Immature natural killer cell (primary cell): ENCODE measurements around the gene GNB1. TPM values are rescaled to one million over a fixed set of nuclear protein-coding genes. Genes with fewer than 3 reads are reported as not detected.

Experiments used
- DNase-seq, 3 donors: peaks; one replicate each; pipeline ENCODE4 v3.0.0; 2022; ENCODE audit warnings: mixed read lengths in 1 of 3
- H3K27ac Mint-ChIP-seq, 6 donors: one replicate each; pipeline ENCODE4 v1.8.0; 2020; ENCODE audit warnings: mixed read lengths in 6 of 6, mild to moderate bottlenecking in 5 of 6, inconsistent platforms in 4 of 6, moderate library complexity in 3 of 6
- H3K27me3 Mint-ChIP-seq, 3 donors: one replicate each; pipeline ENCODE4 v1.8.0; 2020 to 2021; ENCODE audit warnings: low read depth in 3 of 3, mild to moderate bottlenecking in 3 of 3, mixed read lengths in 3 of 3, moderate library complexity in 3 of 3, inconsistent platforms in 1 of 3
- H3K36me3 Mint-ChIP-seq, 3 donors: one replicate each; pipeline ENCODE4 v1.8.0; 2020; ENCODE audit warnings: mixed read lengths in 3 of 3, inconsistent platforms in 2 of 3, mild to moderate bottlenecking in 2 of 3
- H3K4me1 Mint-ChIP-seq, 2 donors: one replicate each; pipeline ENCODE4 v1.8.0; 2020; ENCODE audit warnings: inconsistent platforms in 2 of 2, mild to moderate bottlenecking in 2 of 2, mixed read lengths in 2 of 2, moderate library complexity in 1 of 2
- H3K4me3 Mint-ChIP-seq, 5 donors: one replicate each; pipeline ENCODE4 v1.8.0; 2020; ENCODE audit warnings: mild to moderate bottlenecking in 5 of 5, mixed read lengths in 5 of 5, inconsistent platforms in 3 of 5, moderate library complexity in 3 of 5
- H3K9me3 Mint-ChIP-seq, 6 donors: one replicate each; pipeline ENCODE4 v1.8.0; 2020; ENCODE audit warnings: mild to moderate bottlenecking in 6 of 6, mixed read lengths in 6 of 6, inconsistent platforms in 4 of 6, moderate library complexity in 3 of 6
- polyA plus RNA-seq, 3 donors: library from polyadenylated mRNA; unstranded; fragments of 300-500 nt; fragmentation: Illumina TruSeq; gene quantifications; one replicate each; pipeline ENCODE4 v1.2.3, GENCODE V29; 2021

The GNB1 gene
- polyA plus RNA-seq, 3 donors from 2014 or later = 53.4 to 111 (median 98.7) TPM

- H3K36me3 Mint-ChIP-seq = no peaks in the 10 kb centered on the region
- peak overlapping the region; percentile 62 to 91 (median 75) for H3K4me3 Mint-ChIP-seq
- DNase-seq = no peak
- H3K27ac Mint-ChIP-seq = peak overlapping the region; percentile 84 to 97 (median 88)
- peaks cover 67 to 75% of the 10 kb centered on the region in 2 donors for H3K4me1 Mint-ChIP-seq
- H3K9me3 Mint-ChIP-seq = no peaks in the 10 kb centered on the region
- peaks cover 0 to 11% (median 2%) of the 10 kb centered on the region in 3 donors for H3K27me3 Mint-ChIP-seq
Observed at GRCh38 chr1:1841575-1841995, 49.3 kb downstream of the GNB1 start.

- Mint-ChIP-seq H3K27ac (peak overlapping the region in 5 of 6 donors; percentile 30 to 74 (median 59)), H3K27me3 (peaks cover 0 to 8% (median 2%) of the 10 kb centered on the region in 3 donors), H3K4me3 (peak overlapping the region in 3 of 5 donors; percentile 18 to 30 (median 21)), H3K4me1 (peaks cover 55 to 65% of the 10 kb centered on the region in 2 donors), H3K36me3 (peaks cover 0 to 4% (median 3%) of the 10 kb centered on the region in 3 donors), H3K9me3 (no peaks in the 10 kb centered on the region)
- DNase-seq = no peak
Observed at GRCh38 chr1:1839311-1839965, 51.4 kb downstream of the GNB1 start.

- DNase-seq = no peak
- peaks cover 52 to 62% of the 10 kb centered on the region in 2 donors for H3K4me1 Mint-ChIP-seq
- peaks cover 0 to 4% (median 2%) of the 10 kb centered on the region in 3 donors for H3K27me3 Mint-ChIP-seq
- H3K9me3 Mint-ChIP-seq = no peaks in the 10 kb centered on the region
- H3K27ac Mint-ChIP-seq = no peak overlapping the region
- H3K4me3 Mint-ChIP-seq = no peak overlapping the region
- peaks cover 0 to 4% (median 3%) of the 10 kb centered on the region in 3 donors for H3K36me3 Mint-ChIP-seq
Observed at GRCh38 chr1:1836119-1836518, 54.8 kb downstream of the GNB1 start.

GRCh38 chr1:1835546-1835945 lies 55.3 kb downstream of the GNB1 start:
- peaks cover 46 to 58% of the 10 kb centered on the region in 2 donors for H3K4me1 Mint-ChIP-seq
- peaks cover 0 to 4% (median 4%) of the 10 kb centered on the region in 3 donors for H3K27me3 Mint-ChIP-seq
- H3K4me3 Mint-ChIP-seq = no peak overlapping the region
- H3K9me3 Mint-ChIP-seq = no peaks in the 10 kb centered on the region
- peaks cover 0 to 4% (median 3%) of the 10 kb centered on the region in 3 donors for H3K36me3 Mint-ChIP-seq
- DNase-seq = no peak
- peak overlapping the region in 5 of 6 donors; percentile 15 to 70 (median 34) for H3K27ac Mint-ChIP-seq

GRCh38 chr1:1833916-1834325 lies 57.0 kb downstream of the GNB1 start:
- H3K36me3 Mint-ChIP-seq = peaks cover 0 to 8% (median 3%) of the 10 kb centered on the region in 3 donors
- DNase-seq = no peak
- no peak overlapping the region for H3K4me3 Mint-ChIP-seq

GRCh38 chr1:1833456-1833855 lies 57.4 kb downstream of the GNB1 start:
- Mint-ChIP-seq H3K4me3 (no peak overlapping the region), H3K27ac (peak overlapping the region in 4 of 6 donors; percentile 42 to 71 (median 45)), H3K36me3 (peaks cover 0 to 8% (median 3%) of the 10 kb centered on the region in 3 donors), H3K9me3 (no peaks in the 10 kb centered on the region), H3K4me1 (peaks cover 35 to 51% of the 10 kb centered on the region in 2 donors), H3K27me3 (peaks cover 0 to 2% (median 2%) of the 10 kb centered on the region in 3 donors)
- no peak for DNase-seq

More at GRCh38 chr1:1833916-1834325, 57.0 kb downstream of the GNB1 start:
- Mint-ChIP-seq H3K27ac (peak overlapping the region in 5 of 6 donors; percentile 42 to 71 (median 47)), H3K9me3 (no peaks in the 10 kb centered on the region), H3K4me1 (peaks cover 39 to 51% of the 10 kb centered on the region in 2 donors), H3K27me3 (peaks cover 0 to 4% (median 2%) of the 10 kb centered on the region in 3 donors)

- peaks cover 0 to 2% (median 2%) of the 10 kb centered on the region in 3 donors for H3K27me3 Mint-ChIP-seq
Observed at GRCh38 chr1:1832820-1833219, 58.1 kb downstream of the GNB1 start.

GRCh38 chr1:1832166-1832565 lies 58.7 kb downstream of the GNB1 start:
- H3K27ac Mint-ChIP-seq = peak overlapping the region in 5 of 6 donors; percentile 42 to 85 (median 76)
- H3K36me3 Mint-ChIP-seq = peaks cover 0 to 8% (median 3%) of the 10 kb centered on the region in 3 donors
- H3K27me3 Mint-ChIP-seq = peaks cover 0 to 2% (median 2%) of the 10 kb centered on the region in 3 donors
- peaks cover 34 to 56% of the 10 kb centered on the region in 2 donors for H3K4me1 Mint-ChIP-seq
- DNase-seq = no peak
- no peaks in the 10 kb centered on the region for H3K9me3 Mint-ChIP-seq
- no peak overlapping the region for H3K4me3 Mint-ChIP-seq

More at GRCh38 chr1:1832820-1833219, 58.1 kb downstream of the GNB1 start:
- H3K36me3 Mint-ChIP-seq = peaks cover 0 to 8% (median 3%) of the 10 kb centered on the region in 3 donors
- no peak overlapping the region for H3K4me3 Mint-ChIP-seq
- peaks cover 35 to 50% of the 10 kb centered on the region in 2 donors for H3K4me1 Mint-ChIP-seq
- H3K9me3 Mint-ChIP-seq = no peaks in the 10 kb centered on the region
- peak overlapping the region in 3 of 6 donors; percentile 42 to 82 (median 76) for H3K27ac Mint-ChIP-seq
- no peak for DNase-seq

GRCh38 chr1:1827089-1827848 lies 63.6 kb downstream of the GNB1 start:
- H3K36me3 Mint-ChIP-seq = peaks cover 4 to 8% (median 5%) of the 10 kb centered on the region in 3 donors
- no peaks in the 10 kb centered on the region for H3K9me3 Mint-ChIP-seq
- DNase-seq = no peak
- peaks cover 20 to 52% of the 10 kb centered on the region in 2 donors for H3K4me1 Mint-ChIP-seq
- peaks cover 0 to 2% (median 2%) of the 10 kb centered on the region in 3 donors for H3K27me3 Mint-ChIP-seq
- peak overlapping the region in 2 of 6 donors; percentile 16 to 34 for H3K27ac Mint-ChIP-seq
- no peak overlapping the region for H3K4me3 Mint-ChIP-seq

- no peak overlapping the region for H3K4me3 Mint-ChIP-seq
- H3K9me3 Mint-ChIP-seq = no peaks in the 10 kb centered on the region
- H3K27ac Mint-ChIP-seq = peak overlapping the region in 5 of 6 donors; percentile 37 to 76 (median 53)
- H3K27me3 Mint-ChIP-seq = peaks cover 0 to 2% (median 0%) of the 10 kb centered on the region in 3 donors
- peaks cover 4 to 8% (median 5%) of the 10 kb centered on the region in 3 donors for H3K36me3 Mint-ChIP-seq
- DNase-seq = no peak
- H3K4me1 Mint-ChIP-seq = peaks cover 18 to 48% of the 10 kb centered on the region in 2 donors
Observed at GRCh38 chr1:1826356-1827088, 64.4 kb downstream of the GNB1 start.

- Mint-ChIP-seq H3K9me3 (no peaks in the 10 kb centered on the region), H3K27ac (peak overlapping the region in 5 of 6 donors; percentile 41 to 55 (median 45)), H3K4me1 (peaks cover 20 to 59% of the 10 kb centered on the region in 2 donors), H3K36me3 (peaks cover 4 to 8% (median 5%) of the 10 kb centered on the region in 3 donors), H3K27me3 (no peaks in the 10 kb centered on the region), H3K4me3 (no peak overlapping the region)
- no peak for DNase-seq
Observed at GRCh38 chr1:1825217-1825616, 65.7 kb downstream of the GNB1 start.

GRCh38 chr1:1819762-1820161 lies 71.1 kb downstream of the GNB1 start:
- Mint-ChIP-seq H3K27ac (peak overlapping the region in 1 of 6 donors; percentile 61), H3K9me3 (no peaks in the 10 kb centered on the region), H3K4me3 (no peak overlapping the region), H3K4me1 (peaks cover 11 to 23% of the 10 kb centered on the region in 2 donors), H3K27me3 (peaks cover 0 to 3% (median 2%) of the 10 kb centered on the region in 3 donors), H3K36me3 (peaks cover 4 to 16% (median 5%) of the 10 kb centered on the region in 3 donors)
- DNase-seq = no peak

GRCh38 chr1:1817221-1817620 lies 73.7 kb downstream of the GNB1 start:
- no peak overlapping the region for H3K4me3 Mint-ChIP-seq
- H3K27me3 Mint-ChIP-seq = peaks cover 0 to 3% (median 2%) of the 10 kb centered on the region in 3 donors
- no peak for DNase-seq
- no peaks in the 10 kb centered on the region for H3K9me3 Mint-ChIP-seq
- peaks cover 8 to 22% (median 10%) of the 10 kb centered on the region in 3 donors for H3K36me3 Mint-ChIP-seq
- peak overlapping the region in 3 of 6 donors; percentile 7 to 50 (median 43) for H3K27ac Mint-ChIP-seq
- H3K4me1 Mint-ChIP-seq = peaks cover 7 to 16% of the 10 kb centered on the region in 2 donors
